Cerebellar cortex (tissue), 1 donor: Measurements from ENCODE around the gene ASPM.
"Not testable (repeated sequence)": the region's sequence is repeated elsewhere in the genome, so short reads cannot be mapped to it uniquely, and the experiment has no call there.

Source experiments
- DNase-seq: peaks from one replicate; pipeline ENCODE4 v3.0.0-alpha.2; 2015; ENCODE audit warnings: low spot score

The ASPM gene

DNA sequence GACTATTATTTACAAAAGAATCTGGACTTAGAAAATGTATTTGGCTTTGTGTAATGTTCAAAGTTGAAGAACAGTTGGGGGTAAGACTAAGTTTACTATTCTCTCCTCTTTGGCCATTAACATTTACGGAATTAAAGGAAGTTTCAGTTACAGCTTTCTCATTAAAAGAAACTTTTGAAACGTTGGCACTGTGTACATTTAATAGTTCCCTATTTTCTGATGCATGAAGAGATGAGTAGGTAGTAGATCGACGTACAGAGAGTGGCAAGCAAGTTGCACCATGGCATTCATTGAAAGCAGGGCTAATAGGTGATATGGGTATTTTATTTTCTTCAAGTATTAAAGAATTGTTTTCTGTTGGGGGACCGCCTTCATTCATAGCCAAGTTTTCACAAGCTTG, 3.2 kb downstream of the ASPM start:
- DNase-seq: no peak

DNA sequence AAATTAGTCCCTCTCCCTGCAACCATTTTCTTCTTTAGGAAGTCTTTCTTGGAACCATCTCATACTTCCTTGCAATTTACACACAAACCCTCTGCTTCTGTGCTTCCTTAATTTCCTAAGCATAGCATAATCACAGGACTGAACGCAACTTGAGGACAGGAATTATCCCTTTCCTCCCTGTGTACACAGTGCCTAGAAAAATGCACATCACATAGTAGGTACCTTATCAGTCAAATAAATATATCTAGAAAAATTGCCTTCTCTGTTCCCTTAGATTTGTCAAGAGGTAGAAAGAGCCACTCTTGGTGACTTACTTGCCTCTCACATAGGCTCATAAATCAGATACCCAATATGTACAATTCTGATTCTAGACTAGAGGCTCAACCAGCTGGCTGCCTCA, 4.9 kb downstream of the ASPM start:
- no peak for DNase-seq

DNA sequence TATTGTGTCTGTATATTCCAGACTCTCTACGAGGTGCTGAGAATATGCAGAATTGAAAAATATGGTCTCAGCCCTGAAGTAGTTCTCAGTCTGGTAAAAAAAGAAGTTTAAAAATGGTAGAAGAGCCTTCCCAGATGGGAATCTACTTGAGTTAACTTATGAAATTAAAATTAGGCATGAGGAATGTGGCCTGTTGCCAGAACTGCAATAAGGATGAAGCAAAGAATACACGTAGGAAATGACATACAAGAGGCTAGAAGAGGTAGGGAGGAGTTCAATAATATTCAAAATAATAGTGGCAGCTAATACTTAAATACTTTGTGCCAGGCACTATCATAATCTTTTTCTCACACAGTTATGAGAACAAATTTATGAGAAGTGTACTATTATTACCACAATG, 6.3 kb downstream of the ASPM start:
- DNase-seq: no peak

DNA sequence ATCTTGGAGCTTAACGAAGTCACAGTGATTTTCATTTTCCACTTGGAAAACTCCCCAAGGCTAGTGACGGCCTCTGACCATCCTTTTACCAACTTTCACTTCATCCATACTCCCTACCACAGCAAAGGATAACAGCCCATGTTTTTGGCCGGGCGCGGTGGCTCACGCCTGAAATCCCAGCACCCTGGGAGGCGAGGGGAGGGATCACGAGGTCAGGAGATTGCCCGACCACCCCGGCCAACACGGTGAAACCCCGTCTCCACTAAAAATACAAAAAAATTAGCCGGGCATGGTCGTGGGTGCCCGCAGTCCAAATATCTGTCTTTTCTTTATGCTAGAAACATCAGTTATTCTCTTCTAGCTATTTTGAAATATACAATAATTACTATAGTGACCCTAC, 7.3 kb downstream of the ASPM start:
- DNase-seq: no peak

DNA sequence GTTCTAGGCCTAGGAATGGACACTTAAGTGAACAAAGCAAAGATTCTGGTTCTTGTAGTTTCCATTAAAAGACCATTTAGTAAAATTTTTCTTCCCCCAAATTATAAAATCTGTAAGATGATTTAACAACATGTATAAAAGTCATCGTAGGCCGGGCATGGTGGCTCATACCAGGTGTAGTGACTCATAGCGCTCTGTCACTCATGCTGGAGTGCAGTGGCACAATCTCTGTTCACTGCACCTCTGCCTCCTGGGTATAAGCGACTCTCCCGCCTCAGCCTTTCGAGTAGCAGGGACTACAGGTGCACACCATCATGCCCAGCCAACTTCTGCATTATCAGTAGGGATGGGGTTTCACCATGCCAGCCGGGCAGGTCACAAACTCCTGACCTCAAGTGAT, 9.1 kb downstream of the ASPM start:
- no peak for DNase-seq

DNA sequence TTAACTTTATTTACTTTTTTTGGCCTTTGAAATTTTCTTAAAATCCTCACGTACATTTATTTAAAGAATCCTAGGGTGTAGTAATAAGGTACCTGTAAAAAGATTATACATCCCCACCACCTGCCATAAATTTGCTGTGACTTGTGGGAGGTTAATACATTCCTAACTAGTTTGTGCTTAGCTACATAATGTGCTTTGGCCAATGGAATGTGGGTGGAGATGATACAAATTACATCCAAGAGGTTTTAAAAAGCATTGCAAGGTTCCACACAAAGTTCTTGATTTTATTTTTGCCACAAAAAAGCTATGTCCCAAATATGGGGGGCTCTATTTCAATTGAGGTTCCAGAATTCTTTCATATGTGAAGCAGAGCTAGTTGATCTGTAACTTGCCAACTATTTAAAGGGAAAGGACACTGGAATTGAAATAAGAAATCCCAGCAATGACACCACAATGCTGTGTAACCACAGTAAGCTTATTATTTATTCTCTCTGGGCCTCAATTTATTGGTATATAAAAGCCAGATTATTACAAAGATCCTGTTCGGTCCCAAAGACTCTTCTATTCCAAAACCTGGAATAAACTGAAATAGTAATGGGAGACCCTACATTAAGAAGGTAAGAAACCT, 15.7 kb downstream of the ASPM start:
- DNase-seq: no peak

DNA sequence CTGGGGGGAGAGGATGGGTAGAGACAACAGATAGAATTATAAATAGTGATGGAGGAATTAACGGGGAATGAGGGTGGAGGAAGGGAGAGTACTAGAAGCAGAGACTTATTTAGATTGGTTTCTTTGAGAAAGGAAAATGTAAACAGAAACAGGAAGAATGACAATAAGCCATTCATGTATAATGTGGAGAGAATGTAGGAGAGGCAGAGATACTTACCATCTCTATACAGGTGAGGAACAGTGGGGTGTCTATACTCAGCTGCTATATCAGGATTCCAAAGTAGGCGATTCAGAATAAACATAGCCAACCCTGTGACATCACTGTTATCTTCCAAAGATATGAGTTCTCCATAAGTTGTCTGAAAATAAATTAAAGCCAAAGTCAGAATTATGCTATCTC, 16.8 kb downstream of the ASPM start:
- DNase-seq: no peak

DNA sequence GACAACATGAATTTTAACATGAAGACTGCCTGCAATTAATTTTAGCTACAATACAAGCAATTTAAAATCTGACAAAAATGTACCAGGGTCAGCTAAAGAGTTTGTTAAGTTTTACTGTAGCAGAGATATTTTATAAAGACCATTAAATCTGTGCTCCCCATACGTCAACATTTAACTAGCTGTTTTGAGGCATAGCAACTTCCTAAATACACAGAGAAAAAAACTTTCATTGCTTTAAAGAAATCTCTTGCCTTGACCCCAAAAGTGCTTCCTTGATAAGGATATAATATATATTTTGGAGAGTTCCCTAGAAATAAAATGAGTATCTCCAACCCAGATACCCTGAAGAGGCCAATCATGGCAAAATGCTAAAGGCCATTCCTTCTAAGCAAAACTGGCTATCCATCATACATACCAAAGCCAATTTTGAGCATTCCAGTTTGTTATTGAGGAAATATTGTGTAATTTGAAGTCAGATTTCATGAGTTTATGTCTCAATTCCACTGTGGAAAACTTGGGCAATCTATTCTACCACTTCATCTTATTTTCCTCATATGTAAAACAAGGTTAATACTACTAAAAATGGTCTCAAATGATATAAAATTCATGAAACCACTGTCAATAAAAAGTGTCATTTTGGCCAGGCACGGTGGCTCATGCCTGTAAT, 19.1 kb downstream of the ASPM start:
- no peak for DNase-seq

DNA sequence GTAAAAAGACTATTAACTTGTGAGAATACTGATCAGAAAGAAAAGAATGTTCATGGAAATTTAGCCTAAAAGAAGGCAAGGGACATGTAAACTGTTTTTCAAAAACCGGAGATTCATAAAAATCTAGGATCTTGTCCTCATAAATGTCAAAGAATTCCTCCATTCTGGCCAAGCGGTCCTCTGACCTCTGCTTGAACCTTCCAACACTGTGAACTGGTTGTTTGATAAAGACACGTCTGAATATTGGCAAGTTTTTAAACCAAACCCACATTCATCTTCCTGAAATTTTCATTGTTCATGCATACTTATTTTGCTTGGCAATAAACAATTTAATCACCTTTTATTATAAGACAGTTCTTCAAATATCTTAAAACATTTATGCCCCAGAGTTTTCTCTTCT, 19.8 kb downstream of the ASPM start:
- DNase-seq: no peak

DNA sequence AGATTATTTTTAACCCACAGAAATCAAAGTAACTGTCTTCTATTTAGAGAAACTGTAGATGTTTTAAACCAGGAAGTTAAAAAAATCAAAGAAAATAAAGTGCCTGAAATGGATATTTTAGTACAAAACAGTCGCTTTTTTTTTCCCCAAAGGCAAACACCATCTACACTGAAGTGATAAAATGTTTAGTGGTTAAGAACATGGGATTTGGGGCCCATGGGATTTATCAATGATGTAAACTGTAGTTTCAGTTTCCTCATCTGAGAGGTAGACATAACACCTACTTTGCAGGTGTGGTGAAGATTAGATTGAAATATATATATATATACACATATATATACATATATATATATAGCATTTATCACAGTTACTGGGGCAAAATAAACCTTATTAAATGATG, 22.1 kb downstream of the ASPM start:
- no peak for DNase-seq

DNA sequence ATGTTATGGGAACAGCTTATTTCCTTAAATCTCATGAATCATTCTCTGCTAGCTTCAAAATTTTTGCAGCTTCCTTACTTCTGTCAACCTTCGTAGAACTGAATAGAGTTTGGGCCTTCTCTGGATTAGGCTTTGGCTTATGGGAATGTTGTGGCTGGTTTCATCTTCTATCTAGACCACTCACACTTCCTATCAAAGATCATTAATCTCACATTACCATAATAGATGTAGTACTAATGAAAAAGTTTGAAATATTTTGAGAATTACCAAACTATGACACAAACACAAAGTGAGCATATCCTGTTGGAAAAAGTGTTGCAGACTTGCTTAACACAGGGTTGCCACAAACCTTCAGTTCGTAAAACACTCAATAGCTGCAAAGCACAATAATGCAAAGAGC, 30.3 kb downstream of the ASPM start:
- no peak for DNase-seq

DNA sequence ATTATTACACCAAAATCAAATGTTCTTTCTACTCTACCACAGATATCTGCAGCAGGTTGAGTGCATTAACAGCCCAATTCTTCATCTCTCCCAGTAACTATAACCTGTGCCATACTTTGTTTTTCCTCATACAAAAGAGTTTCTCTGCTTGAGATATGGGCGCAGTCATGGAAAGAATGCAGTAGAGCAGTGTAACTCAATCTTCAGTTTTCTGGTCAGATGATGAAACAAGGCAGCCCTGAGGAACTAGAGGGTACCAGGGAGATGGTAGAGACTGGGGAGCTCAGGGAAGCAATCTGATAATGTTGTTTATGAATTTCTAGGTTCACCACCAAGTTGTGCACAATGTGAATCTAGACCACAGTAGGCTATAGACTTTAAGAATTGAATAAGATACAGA, 39.6 kb downstream of the ASPM start:
- DNase-seq: no peak

DNA sequence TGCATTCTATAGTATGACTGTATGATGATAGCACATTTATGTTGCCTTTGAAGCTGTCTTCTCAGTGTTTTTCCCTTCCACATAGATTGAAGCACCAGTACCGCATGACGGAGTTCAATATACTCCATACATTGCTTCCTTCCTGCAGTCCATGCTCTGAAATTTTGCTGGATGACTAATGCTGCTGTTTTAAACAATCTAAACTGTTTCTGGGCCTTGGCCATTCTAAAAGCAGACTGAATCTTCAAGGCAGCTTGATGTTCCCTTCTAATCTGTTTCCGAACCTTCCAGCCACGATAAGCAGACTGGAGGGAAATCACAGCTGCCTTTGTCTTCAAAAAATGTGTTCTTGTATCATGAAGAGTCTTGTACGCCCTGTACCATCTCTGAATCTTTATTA, 43.2 kb downstream of the ASPM start:
- DNase-seq: no peak

DNA sequence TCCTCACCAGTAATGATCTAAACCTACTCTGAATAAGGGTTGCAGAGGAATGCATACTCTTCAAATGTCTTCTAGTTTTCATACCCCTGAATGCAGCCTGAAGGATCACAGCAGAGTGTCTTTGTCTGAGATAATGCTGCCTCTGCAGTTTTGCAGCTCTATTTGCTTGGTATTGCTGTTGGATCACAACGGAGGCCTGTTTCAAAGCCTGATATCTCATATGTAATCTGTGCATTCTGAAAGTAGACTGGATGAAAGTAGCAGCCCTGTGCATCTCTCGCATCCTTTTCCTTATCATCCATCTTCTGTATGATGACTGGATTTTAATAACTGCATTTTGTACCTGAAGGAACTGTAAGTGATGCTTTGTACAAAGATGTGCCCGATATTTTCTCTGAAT, 44.5 kb downstream of the ASPM start:
- DNase-seq: no peak

DNA sequence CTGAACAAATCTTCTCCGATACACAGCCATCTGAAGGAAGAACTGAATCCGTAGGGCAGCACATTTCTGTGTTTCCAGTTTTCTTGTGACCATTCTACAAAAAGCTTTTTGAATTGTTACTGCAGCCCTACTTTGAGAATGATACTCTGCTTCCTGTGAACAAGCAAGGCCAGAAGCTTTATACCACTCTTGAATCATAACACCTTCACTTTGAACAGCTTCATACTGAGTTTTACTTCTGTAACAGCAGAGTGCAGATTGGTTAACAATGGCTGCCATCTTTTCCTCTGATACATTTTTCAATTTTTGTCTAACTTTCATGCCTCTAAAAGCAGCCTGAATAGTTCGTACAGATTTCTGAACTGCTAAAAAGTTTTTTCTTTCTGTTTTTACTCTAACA, 45.8 kb downstream of the ASPM start:
- DNase-seq: no peak

DNA sequence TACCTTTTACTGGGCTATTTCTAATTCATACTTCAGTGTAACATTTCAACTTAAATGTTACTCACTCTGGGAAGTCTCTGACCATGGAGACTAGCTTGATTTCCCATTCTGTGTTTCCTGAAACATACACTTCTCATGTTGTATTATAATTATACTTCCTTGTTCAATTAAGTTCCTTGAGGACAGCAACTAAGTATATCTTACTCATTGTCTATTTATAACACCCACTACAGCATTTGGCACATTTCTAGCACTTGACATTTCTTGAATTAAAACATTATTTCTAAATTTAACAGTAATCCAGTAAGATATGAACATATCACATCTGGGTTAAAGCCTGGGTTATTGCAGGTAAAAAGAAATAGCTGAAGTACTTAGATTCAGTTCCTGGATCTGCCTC, 47.0 kb downstream of the ASPM start:
- DNase-seq: no peak

DNA sequence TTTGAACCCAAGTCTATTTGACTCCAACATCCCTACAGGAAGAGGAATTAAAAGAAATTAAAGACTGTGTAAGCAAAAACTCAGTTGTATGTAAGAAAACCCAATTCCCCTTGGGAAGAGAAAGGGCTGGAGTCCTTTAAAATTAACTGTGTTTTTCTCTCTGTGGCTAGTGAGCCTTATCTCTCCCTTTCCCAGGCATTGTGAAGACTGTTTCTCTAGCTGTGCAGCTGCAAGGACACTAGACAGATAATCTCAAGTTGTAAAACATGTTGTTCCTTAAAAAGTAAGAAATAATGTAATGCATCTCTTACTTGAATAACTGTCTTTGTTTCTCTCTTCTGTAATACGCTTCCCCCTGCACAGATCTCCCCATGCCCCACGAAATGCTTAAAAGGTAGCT, 49.5 kb downstream of the ASPM start:
- not testable (repeated sequence) for DNase-seq

DNA sequence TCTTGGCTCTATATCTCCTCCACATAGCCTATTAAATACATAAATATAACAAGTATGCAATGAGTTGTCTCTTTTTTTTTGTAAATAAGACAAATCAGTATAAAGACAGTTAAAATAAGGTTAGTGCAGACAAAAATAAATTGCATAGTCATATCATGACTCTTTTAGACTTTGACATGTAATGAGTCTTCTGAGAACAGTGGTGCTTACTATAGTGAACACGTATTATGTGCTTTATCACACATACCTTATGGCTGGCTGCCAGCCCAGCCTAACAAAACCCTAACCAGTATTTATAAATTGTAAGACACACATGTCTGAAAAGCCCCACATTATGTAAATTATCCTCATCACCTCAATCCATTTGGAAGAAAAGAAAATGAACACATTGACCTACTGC, 50.3 kb downstream of the ASPM start:
- DNase-seq: no peak

DNA sequence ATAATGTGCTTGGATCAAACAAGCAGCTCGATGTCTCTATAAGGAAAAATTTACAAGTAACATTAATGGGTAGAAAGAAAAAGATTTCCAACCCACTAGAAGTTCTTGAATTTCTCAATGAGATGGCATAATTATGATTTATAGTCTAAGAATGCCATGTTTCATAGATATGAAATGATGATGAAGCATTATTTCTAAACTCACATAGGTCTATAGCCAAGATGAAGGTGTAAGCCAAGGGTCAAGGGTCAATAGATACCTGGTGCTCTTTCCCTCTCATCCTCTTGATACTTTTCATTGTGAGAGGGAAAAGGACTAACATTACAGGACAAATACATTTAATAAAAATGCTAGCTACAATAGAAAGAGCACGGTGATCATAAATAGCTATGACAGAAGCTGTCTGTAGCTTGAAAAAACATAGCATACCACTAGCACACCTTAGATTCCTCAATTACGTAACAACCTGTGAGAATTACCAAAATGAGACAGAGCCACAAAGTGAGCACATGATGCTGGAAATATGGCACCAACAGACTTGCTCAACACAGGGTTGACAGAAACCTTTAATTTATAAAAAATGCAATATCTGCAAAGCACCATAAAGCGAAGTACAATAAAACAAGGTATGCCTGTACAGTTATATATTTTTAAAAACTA, 53.1 kb downstream of the ASPM start:
- DNase-seq: no peak

DNA sequence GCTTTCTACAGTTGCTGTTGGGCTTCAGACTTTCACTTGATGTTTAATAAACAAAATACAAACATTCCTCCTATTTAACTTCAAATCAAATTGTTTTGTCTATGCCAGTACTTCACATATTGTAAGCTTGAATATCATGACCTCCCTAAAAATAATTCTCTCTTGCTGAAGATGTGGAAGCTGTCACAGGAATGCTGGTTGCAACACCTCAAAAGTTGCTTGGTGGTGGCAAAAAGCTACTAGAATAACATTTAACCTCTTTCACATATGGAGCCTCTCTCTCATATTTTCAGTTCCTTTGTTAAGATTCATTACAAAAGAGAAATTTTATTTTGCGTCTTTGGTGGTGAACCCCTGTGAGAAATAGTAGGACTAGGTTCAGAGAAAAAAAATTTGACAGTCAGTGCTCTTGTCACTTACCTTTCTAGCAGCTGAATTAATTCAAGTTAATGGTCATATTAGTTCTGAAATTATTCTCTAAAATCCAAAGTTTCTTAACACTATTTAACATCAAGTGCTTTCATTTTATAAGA, 53.9 kb downstream of the ASPM start:
- DNase-seq: no peak

DNA sequence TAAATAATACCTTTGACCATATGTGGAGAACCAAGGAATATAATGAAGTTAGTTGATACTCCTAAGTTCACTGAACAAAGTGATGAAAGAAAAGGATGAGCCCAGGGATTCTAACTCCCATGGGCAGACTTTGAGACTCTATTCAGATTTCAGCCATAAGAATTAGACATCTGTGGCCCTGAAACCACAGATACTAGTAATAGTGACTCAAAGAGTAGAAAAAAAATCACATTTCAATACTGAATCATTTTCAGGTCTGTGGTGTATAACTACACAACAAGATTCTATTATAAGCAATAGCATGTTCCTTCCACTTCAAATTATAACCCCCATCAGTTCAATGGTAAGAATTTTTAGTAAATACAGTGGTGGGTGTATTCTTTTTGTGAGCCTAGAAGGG, 63.0 kb downstream of the ASPM start:
- no peak for DNase-seq

DNA sequence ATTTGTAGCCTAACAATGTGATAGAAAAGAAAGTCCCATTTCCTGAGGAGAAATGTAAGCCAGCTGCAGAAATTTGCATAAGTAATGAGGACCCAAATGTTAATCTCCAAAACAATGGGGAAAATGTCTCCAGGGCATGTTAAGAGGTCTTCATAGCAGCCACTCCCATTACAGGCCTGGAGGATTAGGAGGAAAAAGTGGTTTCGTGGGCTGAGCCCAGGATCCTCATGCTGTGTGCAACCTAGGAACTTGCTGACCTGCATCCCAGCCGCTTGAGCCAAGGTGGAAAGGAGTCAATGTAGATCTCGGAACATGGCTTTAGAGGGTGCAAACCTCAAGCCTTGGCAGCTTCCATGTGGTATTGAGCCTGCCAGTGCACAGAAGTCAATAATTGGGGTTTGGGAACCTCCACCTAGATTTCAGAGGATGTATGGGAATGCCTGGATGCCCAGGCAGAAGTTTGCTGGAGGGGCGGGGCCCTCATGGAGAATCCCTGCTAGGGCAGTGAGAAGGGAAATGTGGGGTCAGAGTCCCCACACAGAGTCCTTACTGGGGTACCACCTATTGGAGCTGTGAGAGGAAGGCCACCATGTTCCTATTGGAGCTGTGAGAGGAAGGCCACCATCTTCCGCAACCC, 65.2 kb downstream of the ASPM start:
- DNase-seq: no peak

DNA sequence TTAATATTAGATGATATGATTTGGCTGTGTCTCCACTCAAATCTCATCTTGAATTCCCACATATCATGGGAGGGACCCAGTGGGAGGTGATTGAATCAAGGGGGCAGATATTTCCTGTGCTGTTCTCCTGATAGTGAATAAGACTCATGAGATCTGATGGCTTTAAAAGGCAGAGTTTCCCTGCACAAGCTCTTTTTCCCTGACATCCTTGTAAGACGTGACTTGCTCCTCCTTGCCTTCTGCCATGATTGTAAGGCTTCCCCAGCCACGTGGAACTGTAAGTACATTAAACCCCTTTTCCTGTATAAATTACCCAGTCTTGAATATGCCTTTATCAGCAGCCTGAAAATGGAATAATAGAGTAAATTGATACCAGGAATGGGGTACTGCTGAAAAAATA, 66.1 kb downstream of the ASPM start:
- DNase-seq: no peak
